Measurements from ENCODE around the gene PLLP. TPM values are rescaled to one million over a fixed set of nuclear protein-coding genes. Genes with fewer than 3 reads are reported as not detected.

PLLP gene, protein sequence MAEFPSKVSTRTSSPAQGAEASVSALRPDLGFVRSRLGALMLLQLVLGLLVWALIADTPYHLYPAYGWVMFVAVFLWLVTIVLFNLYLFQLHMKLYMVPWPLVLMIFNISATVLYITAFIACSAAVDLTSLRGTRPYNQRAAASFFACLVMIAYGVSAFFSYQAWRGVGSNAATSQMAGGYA
- 0.55 and 1.4 TPM in 2 replicates for polyA plus RNA-seq

GRCh38 chr16:57284209-57284951 is at the start of gene PLLP:
Gene PLLP, minus strand, starts transcription at chr16:57284672. Its CDS starts 132 bp downstream, at chr16:57284540.

DNA sequence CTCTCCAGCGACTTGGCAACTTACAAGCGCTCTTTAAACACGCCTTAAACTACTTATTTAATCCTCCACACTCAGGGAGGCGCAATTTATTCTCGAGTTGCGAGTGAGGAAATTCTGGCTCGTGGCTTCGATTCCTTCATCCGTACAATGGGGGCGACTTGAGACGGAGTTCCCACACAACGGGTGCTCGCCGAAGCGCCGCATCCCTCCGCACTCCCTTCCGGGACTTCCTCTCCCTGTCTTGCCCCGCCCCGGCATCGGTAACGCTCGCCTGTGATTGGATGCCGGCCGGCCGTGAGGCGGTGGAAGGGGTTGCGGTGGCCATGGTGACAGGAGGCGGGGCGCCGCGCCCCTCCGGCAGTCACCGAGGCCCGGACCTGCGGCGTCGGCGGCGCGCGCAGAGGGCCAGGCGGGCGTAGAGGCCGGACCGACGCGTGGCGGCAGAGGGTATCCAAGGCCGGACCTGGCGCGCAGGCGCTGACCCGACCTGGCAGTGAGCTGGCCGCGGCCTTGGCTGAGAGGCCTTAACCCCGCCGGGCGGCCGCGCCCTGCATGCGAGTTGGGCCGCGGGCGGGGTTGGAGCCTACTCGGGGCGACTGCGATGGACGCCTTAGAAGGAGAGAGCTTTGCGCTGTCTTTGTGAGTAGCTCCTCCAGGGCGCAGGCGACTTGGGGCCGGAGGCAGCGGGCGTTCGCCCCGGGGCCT is 39.6 kb downstream of the PLLP start, which contains the start of gene ARL2BP:
Gene ARL2BP, plus strand, starts transcription at position 493 of the 705 bp plus-strand sequence. Its CDS starts 109 bp downstream, at position 602.

Other genes with a start within 250 kb of the PLLP start
- gene CPNE2, start 192.1 kb downstream of the PLLP start, polyA plus RNA-seq: 3.3 and 9.6 TPM in 2 replicates
- 58.1 and 67.8 TPM in 2 replicates for gene PSME3IP1, start 98.6 kb downstream of the PLLP start, polyA plus RNA-seq
- gene RSPRY1, start 98.3 kb downstream of the PLLP start, polyA plus RNA-seq: 19.3 and 21.3 TPM in 2 replicates
- 28.9 and 35.2 TPM in 2 replicates for gene ARL2BP, start 39.4 kb downstream of the PLLP start, polyA plus RNA-seq
- gene CCL22, start 74.1 kb upstream of the PLLP start, polyA plus RNA-seq: not detected in 2 replicates
- gene CX3CL1, start 87.8 kb upstream of the PLLP start, polyA plus RNA-seq: 15.3 and 16.5 TPM in 2 replicates
- not detected in 2 replicates for gene CCL17, start 120.1 kb upstream of the PLLP start, polyA plus RNA-seq
- 77.0 and 80.1 TPM in 2 replicates for gene CIAPIN1, start 162.7 kb upstream of the PLLP start, polyA plus RNA-seq
- 31.4 and 34.8 TPM in 2 replicates for gene COQ9, start 162.8 kb upstream of the PLLP start, polyA plus RNA-seq
- 15.9 and 29.5 TPM in 2 replicates for gene POLR2C, start 178.0 kb upstream of the PLLP start, polyA plus RNA-seq
- 0.77 and 1.6 TPM in 2 replicates for gene DOK4, start 201.8 kb upstream of the PLLP start, polyA plus RNA-seq

Measured in Purkinje cell (primary cell).